Lower lobe of right lung (tissue), 2 donors: ENCODE results near the gene TSPEAR. TPM values are rescaled to one million over a fixed set of nuclear protein-coding genes. Genes with fewer than 3 reads are reported as not detected.

ENCODE experiments used
- ATAC-seq, 2 donors: fragments of 200-7000 bp; cut with Tn5 transposase; one replicate each; pipeline ENCODE4 v1.9.1; 2020 to 2022; ENCODE audit warnings: mild to moderate bottlenecking in 2 of 2, moderate library complexity in 2 of 2
- DNase-seq: peaks from one replicate; pipeline ENCODE4 v3.0.0-alpha.2; 2020
- H3K27ac ChIP-seq: fragments of 200-600 bp; one replicate; pipeline ENCODE4 v1.8.0; 2022
- H3K27me3 ChIP-seq: fragments of 200-600 bp; one replicate; pipeline ENCODE4 v1.8.0; 2022; ENCODE audit warnings: low read depth
- H3K36me3 ChIP-seq: fragments of 200-600 bp; one replicate; pipeline ENCODE4 v1.8.0; 2022; ENCODE audit warnings: mild to moderate bottlenecking
- H3K4me1 ChIP-seq: fragments of 200-600 bp; one replicate; pipeline ENCODE4 v1.8.0; 2022
- H3K4me3 ChIP-seq: fragments of 200-600 bp; one replicate; pipeline ENCODE4 v1.8.0; 2022; ENCODE audit warnings: mild to moderate bottlenecking
- H3K9me3 ChIP-seq: fragments of 200-600 bp; one replicate; pipeline ENCODE4 v1.8.0; 2022
- intact Hi-C: fragments of 100-400 bp; cut with DNase I; formaldehyde crosslinking; loops from one replicate; pipeline ENCODE4 v1.11.0; 2022
- total RNA-seq: library from RNA; stranded (reverse); fragmentation: NEBNext Ultra II Directional; extraction: Animal tissue kit (Norgen Biotek cat#: 25700); gene quantifications from one replicate; pipeline ENCODE4 v1.2.1, GENCODE V29; 2021
- TF ChIP-seq, protein P1 (sequence below): fragments of 200-600 bp; IDR thresholded peaks from one replicate; pipeline ENCODE4 v1.8.0; 2022; ENCODE audit warnings: antibody characterized with exemption, mild to moderate bottlenecking
- donor health status: DM: no; HTN: yes; CAD: no; lungs with severe emphysema.

Gene TSPEAR
- total RNA-seq, 1 donor from 2014 or later: 0.27 TPM

DNA sequence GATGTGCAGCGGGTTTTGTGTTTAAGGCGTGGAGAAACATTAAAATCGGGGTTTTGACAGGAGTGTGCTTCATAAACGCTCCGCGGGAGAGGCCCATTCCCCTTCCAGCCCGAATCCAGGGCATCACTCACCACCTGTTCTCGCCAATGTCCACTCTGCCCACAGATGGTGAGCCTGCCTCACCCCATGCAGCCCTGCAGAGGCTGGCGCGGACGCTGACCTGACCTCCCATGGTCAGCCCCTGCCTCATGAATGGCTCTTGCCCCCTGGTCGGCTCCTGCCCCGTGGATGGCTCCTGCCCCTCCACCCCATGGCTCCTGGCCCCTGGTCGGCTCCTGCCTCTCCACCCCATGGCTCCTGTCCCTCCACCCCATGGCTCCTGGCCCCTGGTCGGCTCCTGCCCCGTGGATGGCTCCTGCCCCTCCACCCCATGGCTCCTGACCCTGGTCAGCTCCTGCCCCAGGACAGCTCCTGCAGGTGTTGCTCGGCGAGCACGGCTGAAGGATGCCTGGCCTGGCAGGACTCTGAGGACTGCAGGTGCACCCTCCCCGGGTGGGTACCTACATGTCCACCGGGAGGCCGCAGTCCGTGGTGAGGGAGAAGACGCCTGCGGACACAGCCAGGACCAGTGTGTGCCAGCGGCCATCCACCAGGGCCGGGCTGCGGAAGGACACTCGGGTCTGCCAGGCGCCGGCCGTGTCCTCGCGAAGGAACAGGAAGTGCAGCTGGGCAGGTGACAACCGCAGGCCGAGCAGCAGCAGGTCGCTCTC is 178.1 kb downstream of the TSPEAR start:
- intact Hi-C loops: no loop called here
- ATAC-seq (no peak), DNase-seq (peak; percentile 45)
- Histone ChIP-seq H3K27me3 (peaks cover under 1% of the 10 kb centered on the region), H3K9me3 (no peaks in the 10 kb centered on the region), H3K36me3 (no peaks in the 10 kb centered on the region), H3K27ac (no peak overlapping the region), H3K4me3 (no peak overlapping the region), H3K4me1 (no peaks in the 10 kb centered on the region)
- TF ChIP-seq, protein P1, sequence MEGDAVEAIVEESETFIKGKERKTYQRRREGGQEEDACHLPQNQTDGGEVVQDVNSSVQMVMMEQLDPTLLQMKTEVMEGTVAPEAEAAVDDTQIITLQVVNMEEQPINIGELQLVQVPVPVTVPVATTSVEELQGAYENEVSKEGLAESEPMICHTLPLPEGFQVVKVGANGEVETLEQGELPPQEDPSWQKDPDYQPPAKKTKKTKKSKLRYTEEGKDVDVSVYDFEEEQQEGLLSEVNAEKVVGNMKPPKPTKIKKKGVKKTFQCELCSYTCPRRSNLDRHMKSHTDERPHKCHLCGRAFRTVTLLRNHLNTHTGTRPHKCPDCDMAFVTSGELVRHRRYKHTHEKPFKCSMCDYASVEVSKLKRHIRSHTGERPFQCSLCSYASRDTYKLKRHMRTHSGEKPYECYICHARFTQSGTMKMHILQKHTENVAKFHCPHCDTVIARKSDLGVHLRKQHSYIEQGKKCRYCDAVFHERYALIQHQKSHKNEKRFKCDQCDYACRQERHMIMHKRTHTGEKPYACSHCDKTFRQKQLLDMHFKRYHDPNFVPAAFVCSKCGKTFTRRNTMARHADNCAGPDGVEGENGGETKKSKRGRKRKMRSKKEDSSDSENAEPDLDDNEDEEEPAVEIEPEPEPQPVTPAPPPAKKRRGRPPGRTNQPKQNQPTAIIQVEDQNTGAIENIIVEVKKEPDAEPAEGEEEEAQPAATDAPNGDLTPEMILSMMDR: no peak

DNA sequence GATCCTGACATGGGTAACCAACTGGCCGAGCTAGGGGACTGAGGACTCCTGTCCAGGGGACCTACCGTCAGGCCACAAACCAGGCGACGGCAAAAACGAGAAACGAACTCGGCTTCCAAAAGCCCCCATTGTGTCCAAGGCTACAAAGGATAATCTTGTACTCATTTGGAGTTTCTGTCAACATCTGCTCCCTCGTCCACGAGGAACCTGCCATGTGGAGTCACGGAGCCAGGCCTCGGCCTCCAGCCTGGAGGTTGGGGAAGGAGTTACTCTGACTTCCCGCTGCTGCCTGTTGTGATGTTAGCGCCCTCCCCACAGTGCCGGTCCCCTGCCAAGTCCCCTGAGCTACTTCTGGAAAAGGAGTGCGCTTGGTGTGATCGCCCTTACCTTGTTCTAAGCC is 178.7 kb downstream of the TSPEAR start:
- TF ChIP-seq, protein P1: no peak
- intact Hi-C loops: no loop called here
- DNase-seq (no peak), ATAC-seq (no peak)
- no peaks in the 10 kb centered on the region for H3K4me1 ChIP-seq
- no peak overlapping the region for H3K27ac ChIP-seq
- H3K4me3 ChIP-seq: no peak overlapping the region
- H3K27me3 ChIP-seq: no peaks in the 10 kb centered on the region
- H3K9me3 ChIP-seq: no peaks in the 10 kb centered on the region
- H3K36me3 ChIP-seq: no peaks in the 10 kb centered on the region

- ATAC-seq (no peak), DNase-seq (peak; percentile 38)
- intact Hi-C loops: no loop called here
- no peak overlapping the region for H3K27ac ChIP-seq
- H3K4me3 ChIP-seq: no peak overlapping the region
- H3K9me3 ChIP-seq: no peaks in the 10 kb centered on the region
- H3K27me3 ChIP-seq: no peaks in the 10 kb centered on the region
- TF ChIP-seq, protein P1: no peak
- H3K4me1 ChIP-seq: no peaks in the 10 kb centered on the region
- no peaks in the 10 kb centered on the region for H3K36me3 ChIP-seq
Observed at GRCh38 chr21:44531606-44532564, 179.5 kb downstream of the TSPEAR start.

DNA sequence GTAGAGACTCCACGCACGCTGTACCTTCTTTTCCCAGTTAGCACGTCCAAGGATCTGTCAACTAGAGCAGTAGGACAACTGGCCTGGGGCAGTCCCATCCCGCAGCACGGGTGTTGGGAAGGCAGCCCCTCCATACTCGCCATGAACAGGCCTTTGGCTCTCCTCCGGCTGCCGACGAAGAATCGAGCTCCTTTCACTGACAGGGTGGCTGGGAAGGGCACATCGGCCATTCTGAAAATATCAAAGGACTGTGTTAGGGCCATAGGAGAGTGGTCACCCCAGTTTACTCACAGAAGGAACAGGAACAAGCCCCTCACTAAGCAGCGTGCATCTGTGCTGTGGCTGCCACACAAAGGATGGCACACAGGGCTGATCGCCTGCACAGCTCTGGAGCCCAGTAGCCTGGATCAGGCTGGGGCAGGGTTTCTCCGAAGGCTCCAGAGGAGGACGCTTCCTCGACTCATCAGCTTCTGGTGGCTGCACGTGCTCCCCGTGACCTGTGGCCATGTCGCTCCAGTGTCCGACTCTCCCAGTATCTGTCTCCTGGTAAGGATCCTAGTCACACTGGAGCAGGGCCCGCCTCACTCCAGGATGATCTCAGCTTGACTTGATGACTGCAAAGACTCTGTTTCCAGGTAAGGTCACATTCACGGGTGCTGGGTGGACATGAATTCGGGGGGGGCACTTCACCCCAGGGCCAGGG is 180.3 kb downstream of the TSPEAR start:
- H3K36me3 ChIP-seq: no peaks in the 10 kb centered on the region
- H3K4me3 ChIP-seq: no peak overlapping the region
- no peak overlapping the region for H3K27ac ChIP-seq
- intact Hi-C loops: no loop called here
- TF ChIP-seq, protein P1: no peak
- H3K9me3 ChIP-seq: no peaks in the 10 kb centered on the region
- DNase-seq (no peak), ATAC-seq (no peak)
- no peaks in the 10 kb centered on the region for H3K4me1 ChIP-seq
- H3K27me3 ChIP-seq: no peaks in the 10 kb centered on the region

DNA sequence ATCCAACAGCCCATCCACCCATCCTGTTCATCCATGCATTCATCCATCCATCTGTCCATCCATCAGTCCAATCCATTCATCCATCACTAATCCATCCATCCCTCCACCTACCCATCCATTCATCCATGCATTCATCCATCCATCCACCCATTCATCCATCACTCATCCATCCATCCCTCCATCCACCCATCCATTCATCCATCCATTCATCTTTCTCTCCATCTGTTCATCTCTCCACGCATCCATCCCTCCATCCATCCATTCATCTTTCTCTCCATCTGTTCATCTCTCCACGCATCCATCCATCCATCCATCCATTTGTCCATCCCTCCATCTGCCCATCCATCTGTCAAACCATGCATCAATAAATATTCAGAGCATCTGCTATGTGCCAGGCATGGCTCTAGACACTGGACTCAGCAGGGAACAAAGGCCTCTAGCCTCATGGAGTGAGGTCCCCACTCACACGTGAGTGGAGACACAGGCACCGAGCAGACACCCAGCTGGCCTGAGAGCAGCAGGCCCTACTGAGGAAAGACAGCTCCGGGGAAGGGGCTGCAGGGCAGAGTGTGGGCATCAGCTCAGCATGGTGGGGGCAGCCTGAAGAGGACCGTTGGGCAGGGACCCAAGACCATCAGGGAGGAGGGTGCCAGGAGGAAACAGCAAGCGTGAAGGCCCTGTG is 181.0 kb downstream of the TSPEAR start:
- no peak overlapping the region for H3K27ac ChIP-seq
- TF ChIP-seq, protein P1: no peak
- no peaks in the 10 kb centered on the region for H3K4me1 ChIP-seq
- no peaks in the 10 kb centered on the region for H3K36me3 ChIP-seq
- intact Hi-C loops: no loop called here
- H3K4me3 ChIP-seq: no peak overlapping the region
- no peaks in the 10 kb centered on the region for H3K27me3 ChIP-seq
- DNase-seq (no peak), ATAC-seq (no peak)
- no peaks in the 10 kb centered on the region for H3K9me3 ChIP-seq
